IMR-90 (cell line): ENCODE results near the gene MLKL. TPM values are rescaled to one million over a fixed set of nuclear protein-coding genes. Genes with fewer than 3 reads are reported as not detected.

Experiments
- ATAC-seq: fragments of 200-7000 bp; cut with Tn5 transposase; 2 replicates; pipeline ENCODE4 v1.9.1; 2020; ENCODE audit warnings: low read depth, mild to moderate bottlenecking, moderate library complexity
- BruUV-seq: library from RNA; stranded (reverse); fragments of 400-500 nt; replicated peaks from 2 replicates; lab custom pipeline; 2021; lab: Mats Ljungman, UMichigan
- CTCF ChIA-PET: fragments of 300-600 bp; formaldehyde crosslinking; extraction: SDS; loops from one replicate; lab custom pipeline; 2021; ENCODE audit warnings: antibody characterized with exemption; lab: Yijun Ruan, JAX
- POLR2A ChIA-PET: fragments of 300-600 bp; sonication (Branson Sonifier 250); formaldehyde crosslinking; loops from one replicate; lab custom pipeline; 2022; ENCODE audit warnings: antibody characterized with exemption; ENCODE audit not compliant: unreplicated experiment; lab: Charles Lee
- DNase-seq: peaks from one replicate; pipeline ENCODE4 v3.0.0; 2013
- H2AFZ ChIP-seq: replicated peaks from 2 replicates; pipeline ENCODE3; 2013; ENCODE audit warnings: low read length, mild to moderate bottlenecking; ENCODE audit not compliant: poor library complexity
- H2AK5ac ChIP-seq: 2 replicates; pipeline ENCODE4 v1.6.1; 2013; ENCODE audit warnings: low read depth, low read length, inconsistent platforms
- H2AK9ac ChIP-seq: replicated peaks from 2 replicates; pipeline ENCODE3; 2013; ENCODE audit warnings: mild to moderate bottlenecking, low read depth, low read length, moderate library complexity; ENCODE audit not compliant: poor library complexity
- H2BK120ac ChIP-seq: 2 replicates; pipeline ENCODE4 v1.6.1; 2013; ENCODE audit warnings: low read depth, low read length, inconsistent platforms
- H2BK15ac ChIP-seq: 3 replicates; pipeline ENCODE4 v1.6.1; 2013; ENCODE audit warnings: low read depth, low read length, inconsistent platforms
- H2BK20ac ChIP-seq: 2 replicates; pipeline ENCODE4 v1.6.1; 2013; ENCODE audit warnings: low read depth, mild to moderate bottlenecking, inconsistent platforms, low read length, moderate library complexity
- H2BK5ac ChIP-seq: 2 replicates; pipeline ENCODE4 v1.6.1; 2013; ENCODE audit warnings: mild to moderate bottlenecking, low read depth, low read length, inconsistent platforms; ENCODE audit not compliant: poor library complexity, severe bottlenecking
- H3K14ac ChIP-seq: replicated peaks from 2 replicates; pipeline ENCODE4 v1.6.1; 2013; ENCODE audit warnings: low read depth, low read length, inconsistent platforms
- H3K18ac ChIP-seq: 2 replicates; pipeline ENCODE4 v1.6.1; 2013; ENCODE audit warnings: low read depth, low read length, control low read depth
- H3K23ac ChIP-seq: 2 replicates; pipeline ENCODE4 v1.6.1; 2013; ENCODE audit warnings: low read depth, low read length, inconsistent platforms
- H3K27ac ChIP-seq: 2 replicates; pipeline ENCODE4 v1.5.1; 2013; ENCODE audit warnings: mild to moderate bottlenecking, control low read depth, low read length; ENCODE audit not compliant: insufficient read depth
- H3K27me3 ChIP-seq: 2 replicates; pipeline ENCODE4 v1.6.1; 2013; ENCODE audit warnings: low read length; ENCODE audit not compliant: control insufficient read depth, insufficient read depth
- H3K36me3 ChIP-seq: 2 replicates; pipeline ENCODE4 v1.6.1; 2013; ENCODE audit warnings: low read length, mixed read lengths; ENCODE audit not compliant: control insufficient read depth, insufficient read depth
- H3K4ac ChIP-seq: 2 replicates; pipeline ENCODE4 v1.6.1; 2013; ENCODE audit warnings: low read depth, low read length, inconsistent platforms
- H3K4me1 ChIP-seq: 2 replicates; pipeline ENCODE4 v1.6.1; 2013; ENCODE audit warnings: low read length, mixed read lengths; ENCODE audit not compliant: control insufficient read depth, insufficient read depth
- H3K4me2 ChIP-seq: 2 replicates; pipeline ENCODE4 v1.6.1; 2013; ENCODE audit warnings: low read depth, mild to moderate bottlenecking, control low read depth, low read length, moderate library complexity
- H3K4me3 ChIP-seq: 2 replicates; pipeline ENCODE4 v1.5.1; 2013; ENCODE audit warnings: low read depth, mild to moderate bottlenecking, control low read depth, low read length, moderate library complexity; ENCODE audit not compliant: insufficient read depth
- H3K56ac ChIP-seq: 2 replicates; pipeline ENCODE4 v1.6.1; 2013; ENCODE audit warnings: low read length, inconsistent platforms; ENCODE audit not compliant: insufficient read depth; ENCODE audit errors: extremely low read depth
- H3K79me1 ChIP-seq, 2 experiments: 2 replicates each; pipeline ENCODE4 v1.6.1; 2013; ENCODE audit warnings: low read length in 2 of 2, inconsistent platforms in 1 of 2, low read depth in 1 of 2
- H3K9ac ChIP-seq: 2 replicates; pipeline ENCODE4 v1.6.1; 2013; ENCODE audit warnings: low read depth, low read length, control low read depth
- H3K9me1 ChIP-seq: 2 replicates; pipeline ENCODE4 v1.6.1; 2013; ENCODE audit warnings: low read length, inconsistent platforms; ENCODE audit not compliant: insufficient read depth
- H3K9me3 ChIP-seq: 2 replicates; pipeline ENCODE4 v1.6.1; 2013; ENCODE audit warnings: low read length; ENCODE audit not compliant: control insufficient read depth, insufficient read depth
- H4K20me1 ChIP-seq: 2 replicates; pipeline ENCODE4 v1.6.1; 2013; ENCODE audit warnings: low read length, inconsistent platforms; ENCODE audit not compliant: insufficient read depth
- H4K5ac ChIP-seq: 2 replicates; pipeline ENCODE4 v1.6.1; 2013; ENCODE audit warnings: mild to moderate bottlenecking, low read depth, low read length, control low read depth
- H4K8ac ChIP-seq, 2 experiments: 2 replicates each; pipeline ENCODE4 v1.6.1; 2013; ENCODE audit warnings: low read depth in 2 of 2, low read length in 2 of 2, control low read depth in 1 of 2, inconsistent platforms in 1 of 2
- H4K91ac ChIP-seq: 2 replicates; pipeline ENCODE4 v1.6.1; 2013; ENCODE audit warnings: low read depth, low read length, inconsistent platforms; ENCODE audit not compliant: insufficient read depth
- BHLHE40 ChIP-seq: fragments of 150-350 bp; IDR thresholded peaks from 2 replicates; pipeline ENCODE4 v1.6.1; 2016; ENCODE audit warnings: mild to moderate bottlenecking, low read depth, low read length
- CEBPB ChIP-seq: IDR thresholded peaks from 2 replicates; pipeline ENCODE4 v1.6.1; 2012; ENCODE audit warnings: low read depth, low read length, improper control_type of control experiment
- CHD1 ChIP-seq: IDR thresholded peaks from 2 replicates; pipeline ENCODE4 v1.6.1; 2012; ENCODE audit warnings: low read depth, low read length, improper control_type of control experiment
- CTCF ChIP-seq: conservative IDR thresholded peaks from 2 replicates; pipeline ENCODE4 v1.5.1; 2012; ENCODE audit warnings: mild to moderate bottlenecking, low read depth, low read length, improper control_type of control experiment
- ELK1 ChIP-seq: fragments of 150-350 bp; IDR thresholded peaks from 2 replicates; pipeline ENCODE4 v1.6.1; 2016; ENCODE audit warnings: low read depth, mild to moderate bottlenecking, low read length, moderate library complexity, borderline replicate concordance
- FOS ChIP-seq: fragments of 150-350 bp; IDR thresholded peaks from 2 replicates; pipeline ENCODE4 v1.6.1; 2016; ENCODE audit warnings: low read depth, low read length
- MAFK ChIP-seq: IDR thresholded peaks from 2 replicates; pipeline ENCODE4 v1.6.1; 2012; ENCODE audit warnings: low read depth, low read length, improper control_type of control experiment
- MAZ ChIP-seq: IDR thresholded peaks from 2 replicates; pipeline ENCODE4 v1.6.1; 2012; ENCODE audit warnings: low read depth, mild to moderate bottlenecking, low read length, improper control_type of control experiment, moderate library complexity, borderline replicate concordance
- MXI1 ChIP-seq: IDR thresholded peaks from 2 replicates; pipeline ENCODE4 v1.6.1; 2012; ENCODE audit warnings: low read depth, mild to moderate bottlenecking, low read length, moderate library complexity, borderline replicate concordance
- NFE2L2 ChIP-seq: fragments of 150-350 bp; IDR thresholded peaks from 2 replicates; pipeline ENCODE4 v1.6.1; 2016; ENCODE audit warnings: low read depth, mild to moderate bottlenecking, low read length
- POLR2A ChIP-seq: IDR thresholded peaks from 2 replicates; pipeline ENCODE4 v1.6.1; 2012; ENCODE audit warnings: mild to moderate bottlenecking, low read depth, low read length
- RAD21 ChIP-seq: IDR thresholded peaks from 2 replicates; pipeline ENCODE4 v1.6.1; 2012; ENCODE audit warnings: low read length, improper control_type of control experiment
- RCOR1 ChIP-seq: IDR thresholded peaks from 2 replicates; pipeline ENCODE4 v1.6.1; 2012; ENCODE audit warnings: mild to moderate bottlenecking, low read length, improper control_type of control experiment; ENCODE audit not compliant: insufficient replicate concordance
- RFX5 ChIP-seq: IDR thresholded peaks from 2 replicates; pipeline ENCODE4 v1.8.0; 2012; ENCODE audit warnings: low read depth, mild to moderate bottlenecking, low read length, moderate library complexity
- SMC3 ChIP-seq: fragments of 150-350 bp; IDR thresholded peaks from 2 replicates; pipeline ENCODE4 v1.6.1; 2016; ENCODE audit warnings: low read depth, mild to moderate bottlenecking, antibody characterized with exemption, low read length, moderate library complexity
- USF2 ChIP-seq: fragments of 150-350 bp; IDR thresholded peaks from 2 replicates; pipeline ENCODE4 v1.6.1; 2017; ENCODE audit warnings: mild to moderate bottlenecking, antibody characterized with exemption, low read length, low read depth
- WGBS, 2 experiments: methylation state at CpG; one replicate each; pipeline versions ENCODE4 v1.1.5 to v1.1.7; 2013; ENCODE audit warnings: missing lambda C conversion rate in 2 of 2; ENCODE audit not compliant: insufficient read length in 1 of 2; ENCODE audit errors: extremely low coverage in 2 of 2; 5-methylcytosine and 5-hydroxymethylcytosine counted together
- dilution Hi-C: fragments of 300-500 bp; cut with HindIII; formaldehyde crosslinking; loops from one replicate; pipeline ENCODE4 v1.14.3; 2018; ENCODE audit warnings: low sequenced_read_pairs; ENCODE audit not compliant: unreplicated experiment
- in situ Hi-C: fragments of 300-500 bp; cut with MboI; formaldehyde crosslinking; loops from 3 replicates; pipeline ENCODE4 v1.14.3; 2019; ENCODE audit warnings: low sequenced_read_pairs, inconsistent platforms, mixed read lengths
- intact Hi-C: fragments of 100-400 bp; cut with micrococcal nuclease; formaldehyde crosslinking; loops from 2 replicates; pipeline ENCODE4 v1.10.0; 2022
- polyA plus RNA-seq, 3 experiments: library from polyadenylated mRNA; depleted of rRNA; stranded (reverse); fragments of >200 nt; gene quantifications; 2 replicates each; pipeline ENCODE4 v1.2.3, GENCODE V29; 2012; ENCODE audit warnings: low replicate concordance in 1 of 3
- total RNA-seq: library from RNA; depleted of rRNA; stranded (reverse); fragments of >200 nt; gene quantifications from 2 replicates; pipeline ENCODE4 v1.2.3, GENCODE V29; 2012

MLKL gene
- total and polyA plus RNA-seq, 2 of the 4 experiments (the other 2 are of a cell fraction), result 3.6 to 4.5 TPM

GRCh38 chr16:74735554-74735953 lies 34.9 kb upstream of the MLKL start:
- H3K18ac ChIP-seq, result no peak overlapping the region
- peaks cover 3% of the 10 kb centered on the region; the same call in 1 of the 2 replicates for H3K9me1 ChIP-seq
- H3K27me3 ChIP-seq, result peaks cover 3% of the 10 kb centered on the region; the same call in 1 of the 2 replicates
- H2AK5ac ChIP-seq, result no peak overlapping the region; the same call in 1 of the 2 replicates
- intact Hi-C loops, result no loop called here
- no peak for ATAC-seq
- in situ Hi-C loops, result no loop called here
- H3K4ac ChIP-seq, result no peak overlapping the region
- no peak overlapping the region for H3K9ac ChIP-seq
- H2AFZ ChIP-seq, result no peak overlapping the region
- H3K9me3 ChIP-seq, result no peaks in the 10 kb centered on the region
- H2BK15ac ChIP-seq, result no peak overlapping the region
- DNase-seq, result no peak
- no CpG with 5 or more reads among the region's 3 CpGs for WGBS, 2 experiments
- no peak overlapping the region for H2BK5ac ChIP-seq
- H3K56ac ChIP-seq, result no peak overlapping the region
- no peak for TF ChIP-seq NFE2L2
- TF ChIP-seq USF2, result no peak
- TF ChIP-seq BHLHE40, result no peak
- TF ChIP-seq POLR2A, result no peak
- no peak for TF ChIP-seq FOS
- no peak for TF ChIP-seq CHD1
- TF ChIP-seq CEBPB, result no peak
- no peak for TF ChIP-seq SMC3
- no peak for TF ChIP-seq RFX5
- no peak for TF ChIP-seq RCOR1
- TF ChIP-seq MXI1, result no peak
- no peak for TF ChIP-seq RAD21
- TF ChIP-seq CTCF, result no peak
- no peak for TF ChIP-seq MAFK
- no peak for TF ChIP-seq ELK1
- no peak for TF ChIP-seq MAZ
- H4K5ac ChIP-seq, result no peak overlapping the region
- ChIA-PET CTCF (interaction anchor here (1.4 kb wide), 1 partner anchor 10 kb away, joined by 8 read pairs; no protein-coding TSS in a partner anchor), POLR2A (no interaction called here)
- no peaks in the 10 kb centered on the region for H4K20me1 ChIP-seq
- no TSS peak for BruUV-seq
- H3K4me1 ChIP-seq, result peaks cover 13% of the 10 kb centered on the region
- H4K8ac ChIP-seq, result no peak overlapping the region
- no peaks in the 10 kb centered on the region for H3K79me1 ChIP-seq
- H4K91ac ChIP-seq, result no peak overlapping the region; the same call in 1 of the 2 replicates
- dilution Hi-C loops, result no loop called here
- no peak overlapping the region for H3K14ac ChIP-seq
- H3K27ac ChIP-seq, result no peak overlapping the region
- no peak overlapping the region for H3K4me3 ChIP-seq
- no peak overlapping the region for H2BK20ac ChIP-seq
- no peak overlapping the region for H2BK120ac ChIP-seq
- H3K23ac ChIP-seq, result no peak overlapping the region
- H2AK9ac ChIP-seq, result no peak overlapping the region
- no peak overlapping the region for H3K4me2 ChIP-seq
- no peaks in the 10 kb centered on the region for H3K36me3 ChIP-seq
